Stomach (tissue), 4 donors: ENCODE measurements around the gene RAB9A.

ENCODE experiments used
- EP300 ChIP-seq: sonication (generic); formaldehyde crosslinking; IDR thresholded peaks from one replicate; pipeline ENCODE4 v1.6.1; 2017; ENCODE audit warnings: antibody characterized with exemption
- POLR2AphosphoS5 ChIP-seq, 3 donors: sonication (generic); formaldehyde crosslinking; IDR thresholded peaks; one replicate each; pipeline ENCODE4 v1.6.1; 2016; ENCODE audit warnings: antibody characterized with exemption in 3 of 3
- TF ChIP-seq, protein P1 (sequence below), 7 experiments: fragments of 450-650 bp in 4 of 7; fragments of 200-600 bp in 3 of 7; sonication (generic) in 3 of 7; IDR thresholded peaks; one replicate each; pipeline ENCODE4 v1.5.1; 2016 to 2019; ENCODE audit warnings: antibody characterized with exemption in 7 of 7, control low read depth in 2 of 7, mild to moderate bottlenecking in 1 of 7

DNA sequence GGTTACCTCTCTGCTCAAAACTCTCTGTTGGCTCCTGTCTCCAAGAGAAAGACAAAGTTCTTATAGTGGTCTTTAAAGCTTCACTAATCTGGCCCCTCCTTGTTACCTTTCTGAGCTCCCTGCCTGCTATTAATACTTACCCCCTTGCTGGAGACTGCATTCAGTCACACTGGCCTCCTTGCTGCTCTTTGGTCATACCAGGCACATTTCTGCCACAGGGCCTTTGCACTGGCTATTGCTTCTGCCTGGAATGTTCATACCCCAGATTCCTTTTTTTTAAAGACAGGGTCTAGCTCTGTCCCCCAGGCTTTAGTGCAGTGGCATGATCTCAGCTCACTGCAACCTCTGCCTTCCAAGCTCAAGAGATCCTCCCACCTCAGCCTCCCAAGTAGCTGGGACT, 15.9 kb upstream of the RAB9A start:
- TF ChIP-seq, protein P1, sequence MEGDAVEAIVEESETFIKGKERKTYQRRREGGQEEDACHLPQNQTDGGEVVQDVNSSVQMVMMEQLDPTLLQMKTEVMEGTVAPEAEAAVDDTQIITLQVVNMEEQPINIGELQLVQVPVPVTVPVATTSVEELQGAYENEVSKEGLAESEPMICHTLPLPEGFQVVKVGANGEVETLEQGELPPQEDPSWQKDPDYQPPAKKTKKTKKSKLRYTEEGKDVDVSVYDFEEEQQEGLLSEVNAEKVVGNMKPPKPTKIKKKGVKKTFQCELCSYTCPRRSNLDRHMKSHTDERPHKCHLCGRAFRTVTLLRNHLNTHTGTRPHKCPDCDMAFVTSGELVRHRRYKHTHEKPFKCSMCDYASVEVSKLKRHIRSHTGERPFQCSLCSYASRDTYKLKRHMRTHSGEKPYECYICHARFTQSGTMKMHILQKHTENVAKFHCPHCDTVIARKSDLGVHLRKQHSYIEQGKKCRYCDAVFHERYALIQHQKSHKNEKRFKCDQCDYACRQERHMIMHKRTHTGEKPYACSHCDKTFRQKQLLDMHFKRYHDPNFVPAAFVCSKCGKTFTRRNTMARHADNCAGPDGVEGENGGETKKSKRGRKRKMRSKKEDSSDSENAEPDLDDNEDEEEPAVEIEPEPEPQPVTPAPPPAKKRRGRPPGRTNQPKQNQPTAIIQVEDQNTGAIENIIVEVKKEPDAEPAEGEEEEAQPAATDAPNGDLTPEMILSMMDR (IDR thresholded peaks at IDR 0.05) = no peak
- TF ChIP-seq POLR2AphosphoS5 (IDR thresholded peaks at IDR 0.05) = no peak
- no peak for TF ChIP-seq EP300
